Amygdala (tissue), 56 donors: ENCODE measurements around the gene HEBP2.
A peak's percentile ranks its signal among the peaks of the same experiment; 100 is the strongest.
"Not testable (repeated sequence)": the region's sequence is repeated elsewhere in the genome, so short reads cannot be mapped to it uniquely, and the experiment has no call there.

ENCODE experiments used
- DNase-seq, 56 donors: peaks; one replicate each; lab custom pipeline; 2025; lab: John Stamatoyannopoulos, UW

Gene HEBP2

DNA sequence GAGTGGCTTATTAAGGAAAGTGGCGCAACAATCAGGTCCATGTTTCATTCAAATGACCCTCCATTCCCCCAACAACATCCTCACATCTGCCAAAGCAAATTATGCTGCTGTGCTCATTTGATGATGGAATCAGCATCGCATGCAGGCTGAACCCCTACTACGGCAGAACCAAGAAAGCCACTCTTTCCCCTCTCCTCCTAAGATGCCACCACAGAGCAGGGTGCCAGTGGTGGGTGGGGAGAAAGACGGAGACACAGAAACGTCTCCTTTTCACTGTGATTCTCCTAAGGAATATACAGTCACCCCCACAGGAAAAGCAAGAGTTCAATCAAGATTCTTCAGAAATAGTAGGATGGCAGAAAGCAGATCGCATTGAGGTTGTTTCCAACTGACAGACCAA, 17.1 kb downstream of the HEBP2 start:
- no peak for DNase-seq

DNA sequence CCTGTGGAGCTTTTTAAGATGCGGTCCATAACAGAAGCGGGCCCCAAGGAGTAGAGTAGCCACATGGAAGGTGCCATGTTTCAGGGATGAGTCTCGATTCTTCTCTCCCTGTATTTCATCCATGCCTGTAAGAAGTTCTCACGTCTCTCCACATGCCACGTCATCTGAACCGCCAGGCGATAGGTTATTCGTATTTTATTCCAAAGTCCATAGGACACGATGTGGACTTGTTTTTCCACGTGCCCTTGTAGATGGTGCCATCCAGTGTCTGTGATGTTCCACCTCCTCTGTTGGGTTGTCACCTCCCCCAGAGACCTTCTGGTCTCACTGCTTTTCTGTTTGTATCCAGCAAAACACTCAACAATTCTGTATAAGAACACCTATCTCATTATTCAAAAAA, 17.6 kb downstream of the HEBP2 start:
- no peak for DNase-seq

DNA sequence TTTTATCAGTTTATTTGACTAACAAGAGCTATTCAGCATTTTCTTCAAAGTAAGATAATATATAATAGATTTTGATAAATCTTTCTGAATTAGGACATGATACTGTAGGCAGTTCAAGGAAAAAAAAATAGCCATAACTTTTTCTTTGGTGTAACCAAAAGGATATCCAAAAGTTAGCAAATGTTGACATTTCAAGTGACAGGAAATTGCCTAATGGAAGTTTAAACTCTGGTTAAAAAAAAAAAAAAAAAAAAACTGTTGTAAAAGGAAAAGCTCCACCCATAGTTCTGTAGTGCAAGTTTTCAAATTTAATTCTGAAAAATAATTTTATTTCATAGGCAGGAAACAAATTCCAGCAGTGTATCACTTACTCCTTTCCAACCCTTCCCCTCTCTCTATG, 18.8 kb downstream of the HEBP2 start:
- DNase-seq: no peak

DNA sequence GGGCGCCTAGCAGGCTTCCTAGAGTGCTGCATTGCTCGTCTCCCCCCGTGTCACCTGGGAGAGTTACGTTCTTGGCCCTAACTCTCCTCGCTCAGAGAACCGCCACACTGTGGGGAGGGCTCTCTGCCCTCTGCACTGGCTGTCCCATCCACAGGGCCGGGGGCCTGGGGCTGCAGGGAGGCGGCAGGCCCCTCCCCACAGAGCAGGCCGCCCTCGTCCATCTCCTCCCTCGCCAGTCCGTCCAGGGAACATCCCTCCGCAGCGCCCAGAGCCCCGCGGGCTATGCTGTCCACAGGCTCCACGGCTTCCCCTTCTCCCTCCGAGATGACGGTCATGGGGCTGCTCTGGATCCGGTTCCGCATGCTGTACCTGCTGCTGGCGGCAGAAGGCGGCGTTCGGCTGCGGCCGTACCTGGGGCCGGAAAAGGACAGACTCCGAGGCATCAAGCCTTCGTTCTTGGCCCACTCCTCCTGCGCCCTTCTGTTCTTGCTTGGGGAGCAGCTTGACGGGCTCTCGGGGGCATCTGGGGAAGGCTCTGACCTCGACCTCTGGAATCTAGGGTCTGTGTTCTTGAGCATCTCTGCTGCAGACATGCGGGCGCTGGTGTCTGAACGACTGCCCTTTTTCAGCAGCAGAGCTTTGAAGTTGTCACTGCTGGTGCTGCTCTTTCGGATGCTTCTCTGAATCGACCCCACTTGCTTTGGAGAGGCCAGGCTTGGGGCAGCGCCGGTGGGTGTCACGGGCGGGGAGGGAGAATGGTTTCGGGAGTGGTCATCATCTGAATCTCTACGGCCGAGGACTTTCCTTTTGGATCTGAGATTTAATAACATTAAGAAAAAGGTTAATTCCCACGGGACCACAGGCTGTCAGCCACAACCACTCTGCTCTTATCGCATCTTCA, 20.2 kb downstream of the HEBP2 start:
- no peak for DNase-seq

DNA sequence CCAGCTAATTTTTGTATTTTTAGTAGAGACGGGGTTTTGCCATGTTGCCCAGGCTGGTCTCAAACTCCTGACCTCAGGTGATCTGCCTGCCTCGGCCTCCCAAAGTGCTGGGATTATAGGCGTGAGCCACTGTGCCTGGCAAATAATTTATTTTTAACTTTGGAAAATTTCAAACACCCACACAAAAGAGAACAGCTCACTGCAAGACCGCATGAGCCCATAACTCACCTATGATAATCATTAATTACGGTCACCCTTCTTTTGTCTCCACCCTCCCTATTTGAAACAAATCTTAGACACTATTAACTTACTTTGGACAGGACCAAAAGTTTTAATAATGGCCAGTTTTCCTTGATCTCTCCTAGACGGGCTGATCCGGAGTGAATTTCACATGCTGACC, 21.2 kb downstream of the HEBP2 start:
- not testable (repeated sequence) for DNase-seq

DNA sequence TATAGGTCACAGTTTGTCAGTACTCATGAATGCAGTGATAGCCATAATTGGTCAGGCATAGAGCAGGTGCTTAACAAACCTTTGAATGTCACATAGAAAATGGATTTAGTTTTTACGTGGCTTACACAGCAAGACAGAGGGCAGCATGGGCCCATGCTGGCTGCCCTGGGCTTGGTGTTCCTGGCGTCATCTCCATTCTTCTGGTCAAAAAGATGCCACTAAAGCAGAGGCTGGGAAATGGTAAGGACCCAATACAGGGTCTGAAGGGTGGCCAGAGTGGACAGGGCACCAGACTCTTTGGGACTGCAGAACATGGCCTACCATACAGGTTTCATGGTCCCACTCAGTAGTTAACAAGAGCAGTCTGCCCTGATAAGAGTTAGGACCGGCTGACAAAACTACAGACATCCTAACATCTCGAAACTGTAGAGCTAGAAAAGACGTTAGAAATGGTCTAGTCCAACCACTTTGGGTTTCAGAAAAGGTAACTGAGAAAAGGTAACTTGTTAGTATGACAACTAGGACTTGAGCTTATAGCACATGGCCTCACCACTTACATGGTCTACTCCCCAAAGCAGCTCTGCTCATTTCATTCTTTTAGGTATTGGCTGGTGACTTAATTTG, 22.6 kb downstream of the HEBP2 start:
- no peak for DNase-seq

DNA sequence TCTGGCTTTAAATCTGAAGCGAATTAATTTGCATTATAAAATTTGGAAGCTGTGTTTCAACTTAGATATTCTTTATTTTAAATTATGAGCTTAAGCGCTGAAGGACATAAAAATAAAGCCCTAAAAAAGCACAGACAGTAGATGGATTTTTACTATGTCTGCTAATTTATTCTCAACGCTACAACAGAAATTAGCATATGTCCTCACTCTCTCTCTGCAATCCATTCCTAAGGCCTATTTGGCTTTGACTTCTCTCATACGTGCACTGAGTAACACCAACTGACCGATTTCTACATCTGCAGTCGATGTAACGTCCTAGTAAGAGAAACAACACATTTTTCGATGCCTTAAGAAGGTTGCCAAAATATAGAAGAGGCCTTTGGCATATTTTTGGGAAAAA, 23.7 kb downstream of the HEBP2 start:
- DNase-seq: no peak

DNA sequence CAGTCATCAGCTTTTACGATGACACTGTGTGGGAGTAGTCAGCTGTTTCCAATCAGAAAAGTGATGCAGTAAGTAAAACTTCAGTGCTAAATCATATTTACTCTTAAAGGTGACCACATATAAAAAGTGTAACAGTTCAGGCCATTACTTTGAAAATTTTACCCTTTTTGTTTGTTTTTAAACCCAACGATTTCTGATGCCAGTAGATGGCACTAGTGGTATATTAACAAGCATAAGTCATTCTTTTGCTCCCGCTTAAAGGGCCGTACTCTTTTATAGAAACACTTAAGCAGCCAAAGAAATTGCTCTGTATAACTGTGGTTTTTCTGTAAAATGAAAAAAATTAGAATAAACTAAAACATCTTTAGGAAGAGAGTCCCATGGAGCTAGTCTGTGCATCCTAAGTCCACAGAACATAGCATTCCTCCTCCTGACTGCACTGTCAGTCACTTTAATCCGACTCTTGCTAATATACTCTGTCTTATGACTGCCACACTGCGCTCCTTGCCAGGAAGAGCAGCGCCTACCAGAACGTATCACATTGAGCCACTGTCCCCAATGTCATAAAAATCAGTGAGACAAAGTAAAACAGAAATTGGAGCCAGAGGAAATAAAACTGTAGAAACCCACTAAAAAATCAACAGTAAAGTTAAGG, 25.0 kb downstream of the HEBP2 start:
- no peak for DNase-seq

DNA sequence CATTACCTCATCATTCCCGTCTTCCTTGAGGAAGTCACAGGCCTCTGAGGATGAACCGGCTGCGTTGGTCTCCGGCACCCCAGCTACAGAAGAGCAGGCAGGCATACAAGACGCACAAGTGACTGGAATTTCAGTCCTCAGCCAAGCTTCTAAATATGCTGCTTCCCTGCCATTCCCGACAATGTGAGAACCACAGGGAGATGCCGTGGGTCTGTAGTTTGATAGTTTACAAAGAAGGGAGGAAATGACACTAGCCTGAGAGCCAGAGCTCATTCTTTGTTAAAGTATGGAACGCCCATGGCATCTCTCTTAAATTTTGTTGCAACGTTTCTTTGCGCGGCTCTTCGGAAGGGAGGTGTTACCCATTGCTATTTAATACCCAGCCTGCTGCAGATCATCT, 25.7 kb downstream of the HEBP2 start:
- DNase-seq: peak in 6 of 56 donors; percentile 4 to 26 (median 12)

DNA sequence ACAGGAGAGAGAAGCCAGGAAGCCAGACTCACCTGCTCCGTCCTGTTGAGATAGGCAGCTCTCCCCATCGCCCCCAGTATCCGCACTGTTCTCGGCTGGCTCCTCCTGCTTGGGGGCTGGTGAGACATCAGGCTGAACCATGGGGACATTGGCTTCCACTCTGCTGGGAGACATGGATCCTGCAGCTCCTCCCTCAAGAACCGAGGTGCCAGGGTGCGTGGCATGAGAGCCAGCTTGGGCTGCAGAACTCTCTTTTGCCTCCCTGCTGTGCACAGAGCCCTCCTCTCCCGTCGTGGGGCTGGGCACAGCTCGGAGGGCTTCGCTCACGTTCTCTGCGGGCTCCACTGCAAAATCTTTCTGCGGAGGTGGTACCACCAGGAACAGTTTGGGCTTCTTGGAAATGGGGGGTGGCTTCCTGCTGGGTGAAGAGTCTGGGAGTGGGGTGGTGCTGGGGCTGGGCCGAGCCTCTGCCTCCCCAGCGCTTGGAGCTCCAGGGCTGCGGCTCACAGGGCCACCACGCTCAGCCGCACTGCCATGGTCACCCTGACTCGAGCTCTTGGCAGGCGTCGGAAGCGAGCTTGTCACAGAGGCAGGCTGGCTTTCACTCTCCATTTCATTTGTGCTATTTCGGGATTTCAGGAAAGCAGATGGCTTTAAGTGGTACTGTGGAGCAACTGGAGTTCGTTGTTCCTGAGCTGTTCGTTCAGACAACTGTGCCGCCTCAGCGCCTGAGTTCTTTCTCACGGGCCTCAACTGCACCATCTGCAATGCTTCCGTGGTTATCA, 26.5 kb downstream of the HEBP2 start:
- peak in 45 of 56 donors; percentile 12 to 75 (median 47) for DNase-seq

DNA sequence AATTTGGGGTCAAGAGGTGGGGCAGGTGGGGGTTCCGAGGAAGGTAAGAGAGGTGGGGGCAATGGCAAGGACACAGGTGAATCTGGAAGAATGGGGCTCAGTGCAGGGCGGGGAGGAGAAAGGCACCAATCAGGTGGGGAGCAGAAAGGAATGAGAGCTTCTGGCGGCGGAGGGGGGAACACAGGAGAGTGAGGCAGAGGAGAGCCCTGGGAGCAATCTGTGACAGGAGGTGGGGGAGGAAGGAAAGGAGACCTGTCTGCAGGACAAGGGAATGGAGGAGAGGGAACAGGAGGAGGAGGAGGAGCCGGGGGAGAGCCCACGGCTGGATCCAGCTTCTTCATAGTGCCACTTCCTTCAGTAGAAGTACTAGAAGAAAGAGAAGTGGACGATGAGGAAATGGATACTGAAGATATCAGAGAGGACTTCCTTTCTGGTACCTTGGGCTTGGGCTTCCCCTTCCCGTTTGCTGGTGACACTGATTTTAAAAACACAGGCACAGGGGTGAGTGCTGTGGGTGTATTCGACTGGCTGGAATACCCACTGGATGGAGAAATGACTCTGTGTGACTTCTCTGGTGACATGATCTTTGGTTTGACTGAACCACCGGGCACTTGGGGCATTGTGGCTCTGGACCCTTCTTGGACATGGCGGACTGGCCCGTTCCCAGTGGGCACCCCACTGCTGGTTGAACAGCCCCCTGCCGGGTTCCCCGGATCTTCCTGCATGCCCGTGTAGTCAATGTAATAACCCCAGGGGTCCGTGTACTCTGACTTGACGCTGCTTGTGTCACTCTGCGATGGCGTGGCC, 27.4 kb downstream of the HEBP2 start:
- DNase-seq: peak in 6 of 56 donors; percentile 9 to 34 (median 18)

DNA sequence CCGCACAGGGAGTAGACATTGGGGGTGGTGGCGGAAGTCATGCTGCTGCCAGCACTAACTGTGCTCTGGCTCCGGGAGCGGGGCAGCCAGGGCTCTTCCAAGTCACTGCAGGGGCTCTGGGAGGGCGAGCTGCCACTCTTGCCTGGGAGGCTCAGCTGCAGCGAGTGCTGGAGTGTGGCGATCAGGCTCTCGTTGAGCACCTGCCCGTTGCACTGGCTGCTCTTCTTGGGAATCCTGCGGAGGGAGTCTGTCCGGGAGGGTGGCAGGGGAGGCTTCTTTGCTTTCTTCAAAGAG, 28.0 kb downstream of the HEBP2 start:
- peak in 13 of 56 donors; percentile 9 to 41 (median 21) for DNase-seq

DNA sequence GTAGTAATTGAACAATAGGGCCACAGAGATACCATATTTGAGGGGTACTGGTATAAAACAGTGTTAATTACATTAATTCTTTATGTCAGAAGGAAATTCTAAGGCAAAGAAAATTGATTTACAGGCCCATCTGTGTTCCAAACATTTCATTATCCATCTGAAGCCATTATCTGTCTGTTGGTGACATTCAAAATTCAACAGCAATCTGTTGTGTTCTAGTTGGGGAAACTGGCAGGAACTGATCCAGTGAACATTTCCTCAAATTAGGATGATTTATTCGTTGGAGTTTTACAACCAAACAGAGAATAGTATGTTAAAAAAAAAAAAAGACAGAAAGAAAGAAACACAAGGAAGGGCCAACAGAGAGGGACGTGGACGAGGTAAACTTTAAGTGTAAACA, 30.1 kb downstream of the HEBP2 start:
- DNase-seq: no peak

DNA sequence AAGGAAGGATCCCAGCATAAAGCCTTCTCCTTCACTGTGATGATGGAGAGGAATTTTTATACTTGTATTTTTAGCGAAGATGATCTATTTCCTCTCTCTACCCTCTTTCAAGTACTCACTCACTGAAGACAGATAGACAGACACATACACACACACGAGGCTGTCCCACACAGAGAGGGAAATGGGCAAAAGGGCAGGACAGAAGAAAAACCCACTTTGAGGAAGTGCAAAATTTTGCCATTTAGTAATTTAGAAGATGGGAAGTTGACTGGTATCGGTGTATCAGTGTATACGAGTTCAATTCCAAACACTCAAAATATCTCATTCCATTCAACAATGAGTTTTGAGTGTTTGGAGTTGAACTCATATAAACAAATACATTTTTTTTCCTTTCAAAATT, 30.9 kb downstream of the HEBP2 start:
- no peak for DNase-seq

DNA sequence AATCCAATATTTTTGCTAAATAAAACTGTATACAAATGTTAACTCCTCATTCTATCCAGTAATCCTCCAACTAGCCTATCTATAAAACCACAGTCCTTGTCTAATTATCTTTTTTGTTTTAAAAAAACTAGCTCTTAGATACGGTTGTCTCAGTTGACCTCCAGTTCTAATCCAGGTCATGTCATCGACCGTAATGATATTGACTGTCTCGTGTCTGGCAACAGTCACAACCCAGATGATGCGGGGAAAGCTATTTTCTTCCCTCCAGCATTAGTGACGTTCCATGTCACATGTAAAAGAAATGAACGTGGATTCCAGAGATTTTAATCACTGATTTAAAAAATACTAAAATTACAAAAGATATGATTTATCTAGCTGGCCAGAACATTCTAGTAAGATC, 35.5 kb downstream of the HEBP2 start:
- no peak for DNase-seq

DNA sequence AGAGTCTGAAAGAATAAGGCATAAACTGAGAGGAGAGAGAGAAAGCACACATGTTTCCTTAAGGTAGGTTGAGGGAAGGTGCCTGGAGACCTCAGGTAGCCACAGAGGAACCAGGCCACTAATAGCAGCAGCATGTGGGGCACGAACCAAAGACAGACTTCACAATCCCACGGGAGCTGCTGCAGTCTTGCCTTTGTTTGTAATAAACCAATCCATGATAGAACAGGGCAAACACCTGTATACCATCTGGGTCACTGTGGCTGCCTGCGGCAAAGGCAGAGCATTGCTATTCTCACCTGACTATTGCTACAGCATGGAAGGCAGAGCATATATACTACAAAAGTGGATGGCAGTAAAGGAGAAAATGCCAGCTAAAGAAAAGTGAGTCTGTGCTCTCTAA, 36.3 kb downstream of the HEBP2 start:
- no peak for DNase-seq

DNA sequence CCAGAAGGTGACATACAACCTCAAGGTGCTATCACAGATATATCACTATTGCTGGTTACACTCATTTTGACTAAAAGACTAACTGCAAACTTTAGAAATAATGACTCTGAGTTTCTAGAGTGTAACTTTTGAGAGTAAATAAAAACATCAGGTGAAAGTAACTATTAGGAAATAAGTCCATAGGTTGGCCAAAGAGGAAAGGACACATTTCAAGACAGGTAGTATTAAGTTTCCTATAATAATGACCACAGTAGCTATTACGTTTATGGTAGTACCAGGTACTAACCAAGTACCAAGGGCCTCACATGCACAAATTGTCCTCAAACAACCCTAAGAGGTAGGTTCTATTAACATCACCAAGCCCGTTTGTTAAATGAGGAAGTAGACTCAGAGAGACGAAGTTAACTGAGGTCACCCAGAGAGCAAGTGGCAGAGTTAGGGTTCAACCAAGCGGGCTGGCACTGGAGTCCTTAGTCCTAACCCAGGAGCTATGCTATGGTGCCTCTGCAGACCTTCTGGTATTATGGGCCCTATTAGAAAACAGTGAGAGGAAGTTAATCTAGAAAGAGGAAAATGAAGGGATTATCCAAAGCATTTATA, 36.8 kb downstream of the HEBP2 start:
- DNase-seq: no peak

DNA sequence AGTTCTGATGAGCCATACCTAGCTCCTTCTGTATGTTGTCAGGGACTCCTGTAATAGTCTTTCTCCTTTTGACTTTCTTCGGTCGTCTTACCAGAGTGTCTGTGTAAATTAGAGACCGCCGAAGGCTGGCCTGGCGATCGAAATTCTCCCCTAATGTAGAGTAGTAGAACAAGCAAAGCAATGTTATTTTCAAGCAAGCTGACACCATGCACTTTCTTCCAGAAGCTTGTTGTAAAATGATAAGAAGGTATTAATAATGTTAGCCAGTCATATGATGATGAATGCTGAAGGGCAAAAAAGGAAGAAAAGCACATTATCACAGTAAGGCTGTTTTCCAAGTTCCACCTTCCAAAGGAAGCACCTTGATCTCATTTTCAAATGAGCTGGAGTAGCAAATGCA, 37.9 kb downstream of the HEBP2 start:
- no peak for DNase-seq

DNA sequence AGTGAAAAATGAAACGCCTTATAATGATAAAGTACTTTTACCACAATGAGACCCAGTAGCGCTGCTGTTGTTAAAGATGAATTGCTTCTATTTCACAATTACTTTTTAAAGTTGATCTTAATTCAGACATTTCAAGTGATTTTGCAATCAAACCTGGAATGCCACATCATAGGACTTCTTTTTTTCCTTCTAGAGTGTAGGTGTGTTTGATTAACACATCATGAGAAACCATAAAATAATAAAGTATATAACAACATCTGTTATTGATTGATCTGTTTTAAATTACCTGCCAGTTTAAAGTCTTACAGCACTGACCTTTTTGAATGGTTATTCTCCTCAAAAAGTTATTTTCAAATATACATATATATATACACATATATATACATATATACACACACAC, 38.6 kb downstream of the HEBP2 start:
- DNase-seq: no peak

DNA sequence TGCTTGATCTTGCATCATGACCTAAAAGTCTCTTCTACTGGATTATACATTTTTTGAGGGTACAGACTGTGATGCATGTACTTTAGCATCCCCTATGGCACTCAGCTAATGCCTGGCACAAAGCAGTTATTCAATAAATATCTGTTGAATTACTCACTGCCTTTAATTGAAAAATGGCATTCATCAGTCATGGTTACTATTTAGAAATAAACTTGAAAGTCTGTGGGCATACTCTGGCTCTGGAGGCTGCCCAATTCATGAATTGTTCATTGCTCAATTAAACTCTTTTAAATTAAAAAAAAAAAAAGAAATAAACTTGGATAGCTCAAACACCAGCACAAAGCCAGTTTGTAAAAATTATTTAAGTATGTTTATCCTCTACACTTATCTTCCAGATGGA, 40.0 kb downstream of the HEBP2 start:
- no peak for DNase-seq
